GM21737 (cell line): ENCODE data around the gene C1orf116.
A peak's percentile ranks its signal among the peaks of the same experiment; 100 is the strongest.
"Not testable (repeated sequence)": the region's sequence is repeated elsewhere in the genome, so short reads cannot be mapped to it uniquely, and the experiment has no call there.

Source experiments
- ATAC-seq: cut with Tn5 transposase; IDR thresholded peaks from one replicate; pipeline ENCODE4 v1.9.1; 2021; ENCODE audit warnings: mild to moderate bottlenecking, moderate library complexity; ENCODE audit not compliant: unreplicated experiment

C1orf116 gene

GRCh38 chr1:207059881-207060280 lies 27.3 kb upstream of the C1orf116 start:
- ATAC-seq, result no peak

- no peak for ATAC-seq
Observed at GRCh38 chr1:207058878-207059867, 26.6 kb upstream of the C1orf116 start.

GRCh38 chr1:207058252-207058651 lies 25.7 kb upstream of the C1orf116 start:
- no peak for ATAC-seq

GRCh38 chr1:207056673-207057072 lies 24.1 kb upstream of the C1orf116 start:
- no peak for ATAC-seq

DNA sequence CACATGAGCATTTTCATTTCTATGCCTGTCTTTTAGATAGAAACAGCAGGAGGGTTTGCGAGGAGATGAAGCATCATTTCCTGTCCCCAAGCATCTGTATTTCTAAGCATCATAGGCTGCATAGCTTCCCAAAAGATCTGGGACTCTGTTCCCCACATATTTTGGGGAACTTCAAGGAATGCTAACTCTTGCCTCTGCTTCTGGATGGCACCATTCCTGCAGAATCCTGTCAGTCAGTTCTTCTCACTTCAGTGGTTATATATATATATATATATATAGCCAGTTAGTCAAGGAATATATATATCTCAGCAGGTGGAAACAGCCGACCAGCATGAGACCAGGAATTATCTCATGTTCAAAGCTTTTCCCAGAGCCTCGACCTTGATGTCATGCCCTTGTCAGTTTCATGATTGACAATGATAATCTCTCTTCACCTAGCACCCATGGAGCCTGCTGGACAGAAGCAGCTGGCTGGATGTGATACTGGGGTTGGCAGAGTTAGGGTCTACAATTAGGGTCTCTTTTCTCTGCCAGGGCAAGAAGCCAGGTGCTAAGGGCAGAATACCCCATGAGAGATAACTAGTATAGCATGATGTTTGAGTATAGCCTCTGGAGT lies 22.9 kb upstream of the C1orf116 start:
- ATAC-seq, result no peak

DNA sequence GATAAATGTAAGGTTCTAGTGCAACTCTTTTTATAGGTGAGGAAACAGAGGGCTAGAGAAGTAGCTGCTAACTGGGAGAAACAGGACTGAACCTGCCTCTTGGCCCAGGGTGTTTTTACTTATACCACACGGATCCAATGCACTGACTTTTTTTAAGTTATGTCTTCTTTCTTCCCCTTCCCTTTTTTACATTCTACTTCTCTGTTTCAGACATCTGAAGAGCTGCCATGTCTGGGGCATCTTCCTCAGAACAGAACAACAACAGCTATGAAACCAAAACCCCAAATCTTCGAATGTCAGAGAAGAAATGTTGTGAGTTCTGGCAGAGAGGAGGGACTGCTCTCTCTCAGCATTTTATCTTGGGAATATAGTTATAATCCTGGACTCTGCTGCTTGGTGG lies 21.9 kb upstream of the C1orf116 start:
- no peak for ATAC-seq

DNA sequence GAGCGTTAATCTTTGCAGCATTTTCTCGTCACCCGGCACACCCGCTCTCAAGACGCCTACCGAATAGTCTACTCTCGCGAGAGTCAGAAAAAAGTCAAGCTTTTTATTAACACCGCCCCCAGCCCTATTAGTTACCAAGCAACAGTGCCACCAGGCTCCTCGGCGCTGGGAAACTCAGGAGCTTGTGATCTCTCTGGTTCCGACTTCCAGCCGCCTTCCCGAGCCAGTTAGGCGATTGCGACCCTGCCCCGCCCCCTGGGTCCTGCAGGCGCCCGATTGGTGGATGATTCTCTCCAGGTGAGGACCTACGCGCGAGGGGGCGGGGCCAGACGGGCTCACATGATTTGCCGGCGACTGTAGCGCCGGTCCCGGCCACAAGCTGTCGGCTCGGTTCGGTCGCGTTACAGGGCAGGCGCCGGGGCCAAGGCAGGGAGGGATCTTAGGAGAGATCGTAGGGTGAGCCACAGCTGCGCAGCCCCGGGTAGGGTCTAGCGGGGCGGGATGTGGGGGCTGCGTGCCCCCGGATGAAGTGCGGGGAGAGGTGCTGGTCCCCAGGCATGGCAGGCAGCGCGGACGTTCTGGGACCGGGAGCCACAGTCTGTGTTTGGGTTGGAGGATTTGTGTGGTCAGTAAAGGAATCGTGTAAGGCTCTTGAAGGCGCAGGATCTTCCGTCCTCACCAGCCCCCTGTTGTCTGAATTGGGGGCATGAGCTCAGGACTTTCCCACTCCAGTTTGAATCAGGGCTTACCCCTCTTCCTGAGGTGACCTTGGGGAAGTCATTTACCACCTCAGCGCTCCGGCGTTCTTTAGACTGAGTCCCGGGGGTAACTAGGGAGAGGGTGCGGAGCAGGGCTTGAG lies 20.6 kb upstream of the C1orf116 start, which contains the start of gene PFKFB2:
TSS of gene PFKFB2 (plus strand) at position 365 of the 859 bp plus-strand sequence. CDS start 1,443 bp downstream, outside the sequence.
- ATAC-seq, result peak; percentile 73

GRCh38 chr1:207051191-207051943 lies 18.8 kb upstream of the C1orf116 start, which contains the start of gene YOD1:
Gene YOD1, minus strand, starts transcription at chr1:207051208. Its CDS starts 178 bp downstream, at chr1:207051030.
- ATAC-seq, result no peak

DNA sequence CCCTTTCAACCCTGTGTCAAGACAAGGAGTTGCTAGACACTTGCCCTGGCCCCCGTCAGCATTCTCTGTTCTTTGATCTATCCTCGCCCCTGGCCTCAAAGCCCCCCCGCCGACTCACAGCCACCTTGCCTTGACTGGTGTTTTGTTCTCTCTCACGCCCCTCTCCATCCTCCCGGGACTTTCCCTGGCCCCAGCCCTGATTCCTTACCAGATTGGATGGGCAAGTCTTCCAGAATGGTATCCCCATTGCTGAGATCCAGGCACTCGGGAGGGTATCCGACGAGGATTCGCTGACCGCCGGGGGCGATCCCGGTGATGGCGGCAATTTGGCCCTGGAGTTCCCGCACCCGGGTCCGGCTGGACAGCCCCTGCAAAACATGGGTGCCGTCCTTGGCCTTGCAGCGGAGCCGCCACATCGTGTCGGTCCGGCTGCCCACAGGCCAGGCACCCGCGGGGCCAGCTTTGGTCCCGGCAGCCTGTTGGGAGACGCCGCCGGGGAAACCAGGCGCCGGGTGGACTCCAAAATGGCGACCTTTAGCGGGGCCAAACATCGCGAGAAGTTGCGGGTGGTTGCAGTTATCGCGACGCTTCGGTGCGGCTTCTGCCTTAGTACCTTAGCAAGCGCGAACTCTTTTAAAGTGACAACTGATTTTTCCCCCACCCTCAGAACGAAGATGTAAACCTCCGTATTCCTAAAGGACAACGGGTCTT lies 18.1 kb upstream of the C1orf116 start:
- ATAC-seq, result peak; percentile 52

GRCh38 chr1:207049974-207050391 lies 17.4 kb upstream of the C1orf116 start:
- peak; percentile 27 for ATAC-seq

GRCh38 chr1:207049514-207049913 lies 17.0 kb upstream of the C1orf116 start:
- no peak for ATAC-seq

- no peak for ATAC-seq
Observed at GRCh38 chr1:207049054-207049453, 16.5 kb upstream of the C1orf116 start.

- ATAC-seq, result no peak
Observed at GRCh38 chr1:207048041-207048440, 15.5 kb upstream of the C1orf116 start.

- no peak for ATAC-seq
Observed at GRCh38 chr1:207047505-207047904, 14.9 kb upstream of the C1orf116 start.

DNA sequence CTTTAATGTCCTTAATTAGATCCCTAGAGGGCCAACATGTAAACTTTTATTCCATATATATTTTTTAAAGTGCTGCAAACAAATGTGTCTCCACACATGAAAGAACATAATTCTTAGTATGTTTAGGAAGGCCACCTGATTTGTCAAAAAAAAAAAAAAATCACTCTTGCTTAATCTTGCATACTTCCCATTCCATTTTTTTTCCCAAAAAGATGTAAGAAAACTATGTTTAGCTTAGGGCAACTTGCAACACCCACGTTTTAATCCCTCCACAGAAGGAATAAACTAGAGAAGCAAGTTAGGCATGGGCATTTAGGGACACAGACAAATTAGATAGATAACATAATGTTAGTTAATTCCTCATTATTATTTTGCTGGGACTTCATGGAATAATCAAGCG lies 12.9 kb upstream of the C1orf116 start:
- ATAC-seq, result no peak

- not testable (repeated sequence) for ATAC-seq
Observed at GRCh38 chr1:207041397-207041796, 8.8 kb upstream of the C1orf116 start.

DNA sequence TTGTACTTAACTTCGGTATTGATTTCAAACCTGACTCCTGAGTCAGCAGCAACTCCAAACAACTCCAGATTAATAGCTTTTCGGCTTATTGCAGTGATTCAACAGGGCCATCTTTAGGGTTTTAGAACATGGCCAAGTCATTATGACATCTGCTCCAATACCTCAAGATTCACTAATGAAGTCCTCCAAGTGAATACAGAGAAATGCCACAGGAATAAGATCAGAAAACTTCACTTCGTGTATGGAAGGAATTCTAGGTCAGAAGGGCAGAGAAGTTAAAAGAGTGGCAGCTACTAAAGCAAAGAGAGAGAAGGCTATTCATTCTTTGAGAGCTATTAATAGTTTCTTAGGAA lies 7.6 kb upstream of the C1orf116 start:
- no peak for ATAC-seq

DNA sequence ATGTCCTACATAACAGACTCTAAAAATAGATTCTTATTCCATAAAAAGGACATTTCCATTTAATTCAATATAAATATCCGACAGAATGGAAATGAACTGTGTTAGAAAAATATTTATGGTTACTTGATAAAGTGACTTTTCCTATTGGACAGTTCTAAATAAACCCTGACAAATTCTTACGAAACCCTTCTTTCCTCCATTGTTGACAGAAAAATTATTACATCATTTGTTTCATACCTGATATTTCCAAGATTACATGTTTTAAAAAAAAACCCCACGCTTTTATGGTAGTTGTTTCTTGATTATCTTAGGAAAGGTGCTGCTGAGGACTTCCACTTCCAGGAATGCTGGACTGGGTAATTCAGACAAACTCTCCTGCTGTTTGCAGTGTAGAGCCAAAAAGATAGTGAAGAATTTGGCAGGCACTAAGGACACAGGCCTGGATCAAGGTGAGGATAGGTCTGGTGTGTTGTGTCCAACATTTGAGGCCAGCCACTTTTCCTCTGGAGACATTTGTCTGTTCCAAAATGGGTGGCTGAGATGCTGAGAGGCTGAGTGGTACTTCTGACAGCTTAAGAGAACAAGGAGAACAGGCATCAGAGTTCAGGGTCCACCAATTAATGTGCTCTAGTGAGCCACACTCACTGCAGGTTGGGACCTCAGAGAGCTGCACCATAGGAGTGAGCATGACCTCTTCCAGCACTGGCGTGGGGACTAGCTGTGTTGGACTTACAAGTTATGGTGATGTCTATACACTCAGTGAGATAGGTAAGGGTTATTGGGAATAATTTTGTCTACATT lies 7.0 kb upstream of the C1orf116 start:
- ATAC-seq, result no peak

DNA sequence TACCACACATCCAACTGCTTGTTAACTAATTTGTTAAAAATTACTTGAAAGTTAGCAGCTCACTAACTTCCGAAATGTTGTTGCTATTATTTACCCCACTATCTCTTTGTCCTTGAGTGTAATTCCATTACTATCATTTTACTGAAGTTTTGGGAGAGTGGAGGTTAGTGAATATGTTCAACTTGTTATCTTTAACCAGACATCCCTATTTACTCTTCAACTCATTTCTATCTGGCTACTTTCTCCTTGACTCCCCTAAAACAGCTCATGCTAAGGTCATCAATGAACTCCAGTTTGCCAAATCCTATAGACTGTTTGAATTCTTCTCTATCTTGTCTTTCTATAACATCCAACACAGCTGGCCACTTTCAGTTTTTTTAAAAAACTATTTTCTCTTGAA lies 4.3 kb upstream of the C1orf116 start:
- ATAC-seq, result no peak
